GM12891 (cell line): ENCODE data around the gene PDZK1IP1.

Experiments
- PAX5 ChIP-seq: IDR thresholded peaks from 2 replicates; pipeline ENCODE4 v1.6.1; 2011; ENCODE audit warnings: low read length, moderate library complexity, mild to moderate bottlenecking; ENCODE audit not compliant: insufficient read depth, severe bottlenecking
- POLR2A ChIP-seq: IDR thresholded peaks from 2 replicates; pipeline ENCODE4 v1.6.1; 2011; ENCODE audit warnings: low read depth, low read length, control low read depth
- POLR2AphosphoS5 ChIP-seq: IDR thresholded peaks from 2 replicates; pipeline ENCODE4 v1.6.1; 2011; ENCODE audit warnings: low read depth, low read length, control low read depth
- POU2F2 ChIP-seq: IDR thresholded peaks from 2 replicates; pipeline ENCODE4 v1.6.1; 2011; ENCODE audit warnings: low read depth, mild to moderate bottlenecking, control low read depth, low read length, moderate library complexity
- SPI1 ChIP-seq: IDR thresholded peaks from 2 replicates; pipeline ENCODE4 v1.6.1; 2011; ENCODE audit warnings: low read depth, low read length, control low read depth
- TAF1 ChIP-seq: IDR thresholded peaks from 2 replicates; pipeline ENCODE4 v1.6.1; 2011; ENCODE audit warnings: low read depth, low read length, control low read depth

- TF ChIP-seq POLR2AphosphoS5 (no peak), POLR2A (no peak), PAX5 (no peak), SPI1 (no peak), TAF1 (no peak), POU2F2 (no peak)
These were observed 29.9 kb upstream of the PDZK1IP1 start for GRCh38 chr1:47219590-47220220.
